Measurements from ENCODE around the gene TEKT5. TPM values are rescaled to one million over a fixed set of nuclear protein-coding genes. Genes with fewer than 3 reads are reported as not detected.

The TEKT5 gene
- total and polyA plus RNA-seq, 9 of the 15 experiments (the other 6 are each of a cell fraction or from before 2014, with no cell fraction given) = 0.10 to 0.19 TPM; not detected in 7

DNA sequence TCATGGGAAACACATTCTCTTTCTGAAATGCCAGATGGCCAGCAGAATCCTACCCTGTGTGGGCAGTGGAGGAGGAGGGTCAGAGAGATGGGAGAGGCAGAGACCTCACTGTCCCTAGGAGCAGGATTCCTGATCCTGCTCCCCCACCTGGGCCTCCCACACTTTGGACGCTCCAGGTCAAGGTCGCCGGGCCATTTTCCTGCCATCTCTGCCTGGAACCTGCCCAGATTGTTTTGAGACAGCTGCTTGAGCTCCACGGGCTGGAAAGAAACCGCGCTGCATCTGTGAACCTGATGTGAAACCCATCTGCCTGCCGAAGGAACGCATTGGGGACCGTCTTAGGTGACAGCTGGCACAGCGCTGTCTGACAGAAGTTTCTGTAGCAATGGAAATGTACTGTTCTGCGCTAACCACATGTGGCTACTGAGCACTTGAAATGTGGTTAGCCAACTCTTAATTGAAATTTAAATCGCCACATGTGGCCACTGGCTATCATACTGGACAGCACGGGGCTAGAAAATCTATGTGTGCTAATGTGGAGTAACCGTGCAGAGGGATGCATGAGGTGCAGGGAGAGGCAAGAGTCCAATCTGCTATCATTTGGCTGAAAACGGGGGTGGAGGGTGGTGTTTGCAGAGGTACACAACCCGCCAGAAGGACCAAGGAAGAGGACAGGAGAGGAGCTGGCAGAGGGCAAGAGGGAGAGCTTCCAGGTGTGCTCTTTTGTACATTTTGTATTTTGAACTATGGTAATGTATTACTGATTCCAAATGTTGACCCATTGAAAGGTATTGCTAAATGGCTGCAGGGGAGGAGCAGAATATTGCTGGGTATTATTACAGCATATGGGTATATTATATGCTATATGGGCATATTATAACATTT is 33.5 kb upstream of the TEKT5 start (continued):
- TF ChIP-seq, protein P1, sequence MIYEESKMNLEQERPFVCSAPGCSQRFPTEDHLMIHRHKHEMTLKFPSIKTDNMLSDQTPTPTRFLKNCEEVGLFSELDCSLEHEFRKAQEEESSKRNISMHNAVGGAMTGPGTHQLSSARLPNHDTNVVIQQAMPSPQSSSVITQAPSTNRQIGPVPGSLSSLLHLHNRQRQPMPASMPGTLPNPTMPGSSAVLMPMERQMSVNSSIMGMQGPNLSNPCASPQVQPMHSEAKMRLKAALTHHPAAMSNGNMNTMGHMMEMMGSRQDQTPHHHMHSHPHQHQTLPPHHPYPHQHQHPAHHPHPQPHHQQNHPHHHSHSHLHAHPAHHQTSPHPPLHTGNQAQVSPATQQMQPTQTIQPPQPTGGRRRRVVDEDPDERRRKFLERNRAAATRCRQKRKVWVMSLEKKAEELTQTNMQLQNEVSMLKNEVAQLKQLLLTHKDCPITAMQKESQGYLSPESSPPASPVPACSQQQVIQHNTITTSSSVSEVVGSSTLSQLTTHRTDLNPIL (CRISPR knock-in tag; IDR thresholded peaks at IDR 0.05) = no peak
- TF ChIP-seq GATAD2A (IDR thresholded peaks at IDR 0.05) (no peak), HSF4 (CRISPR knock-in tag; IDR thresholded peaks at IDR 0.05; ENCODE audit: borderline replicate concordance) (no peak), THRB (CRISPR knock-in tag; conservative IDR thresholded peaks at IDR 0.05) (no peak)
- TF ChIP-seq, protein P2, sequence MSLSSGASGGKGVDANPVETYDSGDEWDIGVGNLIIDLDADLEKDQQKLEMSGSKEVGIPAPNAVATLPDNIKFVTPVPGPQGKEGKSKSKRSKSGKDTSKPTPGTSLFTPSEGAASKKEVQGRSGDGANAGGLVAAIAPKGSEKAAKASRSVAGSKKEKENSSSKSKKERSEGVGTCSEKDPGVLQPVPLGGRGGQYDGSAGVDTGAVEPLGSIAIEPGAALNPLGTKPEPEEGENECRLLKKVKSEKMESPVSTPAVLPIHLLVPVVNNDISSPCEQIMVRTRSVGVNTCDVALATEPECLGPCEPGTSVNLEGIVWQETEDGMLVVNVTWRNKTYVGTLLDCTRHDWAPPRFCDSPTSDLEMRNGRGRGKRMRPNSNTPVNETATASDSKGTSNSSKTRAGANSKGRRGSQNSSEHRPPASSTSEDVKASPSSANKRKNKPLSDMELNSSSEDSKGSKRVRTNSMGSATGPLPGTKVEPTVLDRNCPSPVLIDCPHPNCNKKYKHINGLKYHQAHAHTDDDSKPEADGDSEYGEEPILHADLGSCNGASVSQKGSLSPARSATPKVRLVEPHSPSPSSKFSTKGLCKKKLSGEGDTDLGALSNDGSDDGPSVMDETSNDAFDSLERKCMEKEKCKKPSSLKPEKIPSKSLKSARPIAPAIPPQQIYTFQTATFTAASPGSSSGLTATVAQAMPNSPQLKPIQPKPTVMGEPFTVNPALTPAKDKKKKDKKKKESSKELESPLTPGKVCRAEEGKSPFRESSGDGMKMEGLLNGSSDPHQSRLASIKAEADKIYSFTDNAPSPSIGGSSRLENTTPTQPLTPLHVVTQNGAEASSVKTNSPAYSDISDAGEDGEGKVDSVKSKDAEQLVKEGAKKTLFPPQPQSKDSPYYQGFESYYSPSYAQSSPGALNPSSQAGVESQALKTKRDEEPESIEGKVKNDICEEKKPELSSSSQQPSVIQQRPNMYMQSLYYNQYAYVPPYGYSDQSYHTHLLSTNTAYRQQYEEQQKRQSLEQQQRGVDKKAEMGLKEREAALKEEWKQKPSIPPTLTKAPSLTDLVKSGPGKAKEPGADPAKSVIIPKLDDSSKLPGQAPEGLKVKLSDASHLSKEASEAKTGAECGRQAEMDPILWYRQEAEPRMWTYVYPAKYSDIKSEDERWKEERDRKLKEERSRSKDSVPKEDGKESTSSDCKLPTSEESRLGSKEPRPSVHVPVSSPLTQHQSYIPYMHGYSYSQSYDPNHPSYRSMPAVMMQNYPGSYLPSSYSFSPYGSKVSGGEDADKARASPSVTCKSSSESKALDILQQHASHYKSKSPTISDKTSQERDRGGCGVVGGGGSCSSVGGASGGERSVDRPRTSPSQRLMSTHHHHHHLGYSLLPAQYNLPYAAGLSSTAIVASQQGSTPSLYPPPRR (CRISPR knock-in tag; IDR thresholded peaks at IDR 0.05; ENCODE audit: borderline replicate concordance) = no peak
